ENCODE data around the gene ABCC9. TPM values are rescaled to one million over a fixed set of nuclear protein-coding genes. Genes with fewer than 3 reads are reported as not detected.

The ABCC9 gene
- total RNA-seq: 3.6 and 4.1 TPM in 2 replicates

DNA sequence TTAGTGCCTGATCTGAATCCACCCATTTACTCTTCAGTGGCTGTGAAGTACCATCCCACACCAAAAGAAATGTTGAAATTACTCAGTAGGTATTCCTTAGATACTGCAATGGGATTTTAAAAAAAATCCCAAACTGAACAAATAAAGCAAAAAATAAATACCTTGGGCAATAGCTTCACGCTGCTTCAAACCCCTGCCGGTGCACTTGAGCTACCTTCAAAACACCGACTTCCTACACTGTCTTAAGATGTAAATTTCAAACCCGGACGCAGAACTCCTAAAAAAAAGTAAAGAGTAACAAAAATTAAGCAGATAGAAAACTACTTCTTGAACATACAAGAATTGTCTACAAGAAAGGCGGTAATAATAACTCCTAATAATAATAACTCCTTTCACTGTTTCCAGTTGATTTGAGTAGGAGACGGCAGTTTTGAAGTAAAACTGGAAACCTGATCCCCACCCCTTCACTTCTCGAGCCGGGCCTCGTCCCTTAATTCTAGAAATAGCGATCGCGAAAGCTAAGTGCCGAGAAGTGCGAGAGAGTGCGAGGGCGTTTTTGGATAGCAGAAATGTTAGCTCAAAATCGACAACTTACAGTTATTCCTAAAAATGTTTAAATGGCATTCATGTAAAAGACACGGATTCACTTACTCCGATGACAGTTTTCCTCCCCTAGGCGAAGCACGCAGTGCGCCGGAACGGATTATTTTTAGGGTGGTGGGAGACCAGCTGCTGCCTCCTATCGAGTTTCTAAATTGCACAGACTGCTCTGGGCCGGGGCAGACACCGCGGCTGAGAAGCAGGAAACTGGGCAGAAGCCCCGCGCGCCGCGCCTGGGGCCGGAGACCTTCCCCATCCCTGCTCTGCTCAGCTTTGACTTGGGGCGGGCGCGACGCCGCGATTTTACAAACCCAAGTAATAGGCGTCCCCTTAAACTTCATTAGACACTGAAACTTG is at the start of gene ABCC9:
Gene ABCC9, minus strand, starts transcription at position 878 of the 957 bp plus-strand sequence. CDS start 4,752 bp downstream, outside the sequence.

DNA sequence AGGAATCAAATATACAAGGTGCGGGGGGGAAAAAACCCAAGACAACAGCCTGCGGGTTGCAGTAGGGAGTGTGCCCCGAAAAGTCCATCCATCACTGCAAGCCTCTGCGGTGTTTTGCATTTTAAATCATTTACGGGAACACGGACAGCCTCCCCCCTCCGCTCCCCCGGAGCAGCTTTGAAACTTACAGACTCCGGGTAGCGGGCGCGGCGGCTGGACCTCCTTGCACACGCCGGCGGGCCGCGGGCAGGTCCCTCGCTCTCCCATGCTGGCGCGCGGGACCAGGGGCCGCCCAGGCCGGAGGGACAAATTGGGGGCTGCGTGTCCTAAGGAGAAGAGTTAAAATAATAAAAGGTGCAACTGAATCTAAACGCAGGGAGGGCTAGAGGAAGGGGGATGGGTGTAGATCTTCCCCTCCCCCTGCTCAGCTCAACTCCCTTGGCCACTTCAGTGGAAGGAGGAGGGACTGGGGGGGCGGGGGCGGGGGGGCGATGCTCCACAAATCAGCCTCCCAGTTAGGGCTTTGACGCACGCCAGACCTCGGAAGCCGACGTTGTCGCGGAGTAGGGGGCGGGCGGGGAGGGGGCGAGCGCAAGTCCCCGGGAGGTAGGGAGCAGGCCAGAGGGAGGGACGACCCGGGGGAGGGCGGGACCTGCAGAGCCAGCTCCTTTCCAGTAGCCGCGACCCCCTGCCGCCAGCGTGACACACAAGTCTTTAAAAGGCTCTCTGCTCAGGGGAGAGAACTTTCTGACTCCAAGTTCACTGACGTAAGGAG is 166.7 kb downstream of the ABCC9 start, which contains the start of gene KCNJ8:
Gene KCNJ8, minus strand, starts transcription at position 349 of the 775 bp plus-strand sequence. CDS start 1,090 bp downstream, outside the sequence.

Other genes starting within 250 kb of the ABCC9 start
- gene KCNJ8, start 166.7 kb downstream of the ABCC9 start, total RNA-seq: 1.5 and 2.9 TPM in 2 replicates
- 16.2 and 18.2 TPM in 2 replicates for gene CMAS, start 104.8 kb upstream of the ABCC9 start, total RNA-seq